T47D (cell line): Measurements from ENCODE around the gene DGAT2L6.
"Not testable (repeated sequence)": the region's sequence is repeated elsewhere in the genome, so short reads cannot be mapped to it uniquely, and the experiment has no call there.

ENCODE experiments used
- DNase-seq, 2 experiments: peaks; one replicate each; pipeline versions ENCODE4 v3.0.0 to v3.0.0-alpha.2; 2011 to 2012; ENCODE audit warnings: low read depth in 1 of 2, low spot score in 1 of 2
- JUND ChIP-seq: IDR thresholded peaks from 2 replicates; pipeline ENCODE4 v1.6.1; 2012; ENCODE audit warnings: low read depth
- in situ Hi-C: cut with HindIII; loops from 2 replicates; pipeline ENCODE4 v1.10.0; 2016; ENCODE audit warnings: low sequenced_read_pairs, low pct_unique_long_range_greater_than_20kb

Gene DGAT2L6

DNA sequence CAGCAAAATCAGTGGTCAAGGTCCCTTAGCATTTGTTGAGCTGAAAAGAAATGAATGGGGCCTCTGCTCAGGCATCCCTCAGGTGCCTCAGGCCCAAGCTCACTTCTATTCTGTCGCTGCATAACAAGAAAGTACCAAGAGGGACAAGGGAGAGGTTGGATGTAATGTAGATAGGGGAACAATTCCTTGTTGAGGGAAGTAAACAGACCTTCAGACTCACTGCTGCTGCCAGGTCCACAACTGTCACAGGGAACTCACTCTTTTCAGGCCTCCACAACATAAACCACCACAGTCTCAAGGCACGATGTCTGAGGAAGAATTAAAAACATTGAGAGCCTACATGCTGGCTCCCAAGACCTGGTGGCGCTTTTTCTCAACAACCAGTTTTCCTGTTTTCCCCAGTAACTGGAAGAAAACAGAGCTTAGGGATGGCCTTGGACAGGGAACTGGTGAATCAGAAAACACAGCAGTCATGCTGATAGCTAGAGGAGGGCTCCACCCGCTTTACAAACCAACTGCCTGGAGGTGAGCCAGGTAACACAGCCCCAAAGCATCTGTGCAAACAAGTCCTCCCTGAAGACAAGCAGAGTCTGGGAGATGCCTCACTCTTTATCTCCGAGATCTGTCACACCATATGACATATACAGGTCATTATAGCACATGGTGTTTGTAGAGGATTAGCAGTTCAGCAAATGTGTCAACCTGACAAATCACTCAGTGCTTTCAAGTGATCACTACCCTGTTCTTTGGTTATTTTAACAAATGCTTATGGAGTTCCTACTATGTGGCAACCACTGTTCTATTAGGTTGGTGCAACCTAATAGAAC, 42.9 kb downstream of the DGAT2L6 start:
- in situ Hi-C loops, result no loop called here
- DNase-seq, result peak in 1 of 2 experiments; percentile 65
- no peak for TF ChIP-seq JUND

DNA sequence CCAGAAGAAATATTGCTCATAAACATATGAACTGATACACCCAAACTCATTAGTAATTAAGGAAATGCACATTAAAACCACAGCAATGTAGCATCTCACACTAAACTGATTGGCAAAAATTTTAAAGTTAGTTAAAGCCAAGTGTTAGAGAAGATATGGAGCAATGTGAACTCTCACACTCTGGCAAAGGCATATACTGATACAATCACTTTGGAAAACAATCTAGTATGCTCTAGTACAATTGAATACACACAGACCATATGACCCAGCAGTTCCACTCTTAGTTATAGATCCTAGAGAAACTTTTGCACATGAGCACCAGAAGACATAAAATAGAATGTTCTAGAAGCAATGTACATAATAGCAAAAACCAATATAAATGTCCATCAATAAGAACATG, 48.8 kb downstream of the DGAT2L6 start:
- TF ChIP-seq JUND, result no peak
- in situ Hi-C loops, result no loop called here
- no peak for DNase-seq

- TF ChIP-seq JUND, result no peak
- in situ Hi-C loops, result no loop called here
These were observed 49.4 kb downstream of the DGAT2L6 start for GRCh38 chrX:70226687-70227086.

GRCh38 chrX:70231666-70232065, 54.4 kb downstream of the DGAT2L6 start:
- in situ Hi-C loops, result no loop called here
- no peak for DNase-seq

More at GRCh38 chrX:70226687-70227086, 49.4 kb downstream of the DGAT2L6 start:
- no peak for DNase-seq

GRCh38 chrX:70234355-70234754, 57.1 kb downstream of the DGAT2L6 start, which contains the start of gene AWAT1:
TSS of gene AWAT1 (plus strand) at chrX:70234655. CDS start at chrX:70234696, 41 bp downstream.
- DNase-seq, result no peak
- in situ Hi-C loops, result no loop called here
- TF ChIP-seq JUND, result no peak

More at GRCh38 chrX:70231666-70232065, 54.4 kb downstream of the DGAT2L6 start:
- no peak for TF ChIP-seq JUND

DNA sequence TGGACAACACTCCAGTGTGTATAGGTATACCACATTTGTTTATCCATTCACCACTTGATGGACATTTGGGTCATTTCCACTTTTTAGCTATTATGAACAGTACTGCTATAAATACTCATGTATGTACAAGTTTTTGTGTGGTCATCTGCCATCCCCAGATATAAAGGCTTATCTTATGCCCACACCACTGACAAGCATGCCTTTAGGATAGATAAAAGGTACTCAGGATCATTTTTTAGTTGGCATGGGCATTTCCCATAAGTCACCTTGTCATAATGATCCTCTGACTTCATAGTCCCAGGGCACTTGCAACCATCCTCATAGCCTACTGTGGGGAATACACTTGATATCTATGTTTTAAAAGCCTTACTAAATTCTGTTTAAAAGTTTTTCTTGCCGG, 63.5 kb downstream of the DGAT2L6 start:
- DNase-seq, result no peak
- TF ChIP-seq JUND, result no peak
- in situ Hi-C loops, result no loop called here

DNA sequence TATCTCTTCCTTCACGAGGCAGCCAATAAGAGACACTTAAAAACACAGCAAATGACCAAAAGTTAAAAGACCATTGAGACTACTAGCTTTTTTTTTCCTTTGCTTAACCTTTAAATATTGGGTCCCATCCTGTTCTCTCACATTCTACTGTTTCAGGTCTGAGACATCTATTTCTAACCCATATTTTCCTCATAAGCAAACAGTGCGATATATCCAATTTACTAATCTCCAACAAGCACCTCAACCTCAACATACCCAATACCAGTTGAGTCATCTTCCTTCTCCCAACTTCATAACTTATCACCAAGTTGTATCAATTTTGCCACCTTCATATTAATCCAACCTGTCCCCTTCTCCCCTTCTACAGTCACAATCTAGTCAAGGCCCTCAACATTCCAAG, 64.2 kb downstream of the DGAT2L6 start:
- DNase-seq, result no peak
- in situ Hi-C loops, result no loop called here
- TF ChIP-seq JUND, result no peak

GRCh38 chrX:70243601-70244000, 66.3 kb downstream of the DGAT2L6 start:
- in situ Hi-C loops, DNase-seq: not testable (repeated sequence)

- no peak for DNase-seq
- no peak for TF ChIP-seq JUND
- in situ Hi-C loops, result no loop called here
These were observed 67.6 kb downstream of the DGAT2L6 start for GRCh38 chrX:70244881-70245280.

- DNase-seq, result no peak
- TF ChIP-seq JUND, result no peak
- in situ Hi-C loops, result no loop called here
These were observed 70.0 kb downstream of the DGAT2L6 start for GRCh38 chrX:70247252-70247651.

GRCh38 chrX:70252491-70252890, 75.2 kb downstream of the DGAT2L6 start:
- in situ Hi-C loops, result no loop called here
- no peak for DNase-seq
- no peak for TF ChIP-seq JUND

GRCh38 chrX:70253377-70254062, 76.2 kb downstream of the DGAT2L6 start:
- DNase-seq, result no peak
- in situ Hi-C loops, result no loop called here
- no peak for TF ChIP-seq JUND

- in situ Hi-C loops, result no loop called here
- no peak for TF ChIP-seq JUND
These were observed 76.7 kb downstream of the DGAT2L6 start for GRCh38 chrX:70254063-70254400.

DNA sequence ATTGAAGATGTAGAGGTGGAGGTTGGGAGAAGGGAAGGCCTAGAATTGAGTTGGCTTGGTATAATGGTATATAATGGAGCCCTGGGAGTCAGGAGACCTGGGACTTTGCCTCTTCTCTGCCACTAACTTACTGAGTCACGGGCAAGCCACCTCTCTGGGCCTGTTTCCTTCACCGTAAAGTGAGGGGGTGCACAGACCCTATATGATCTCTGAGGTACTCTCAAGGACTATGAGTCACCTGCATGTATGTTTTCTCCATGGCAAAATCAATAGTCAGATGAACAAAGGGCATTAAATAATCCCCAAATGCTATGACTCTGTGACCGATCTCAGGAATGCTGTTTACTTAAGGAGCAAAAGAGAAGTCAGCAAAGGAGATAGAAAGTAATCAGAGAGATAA, 77.6 kb downstream of the DGAT2L6 start:
- in situ Hi-C loops, result no loop called here
- no peak for TF ChIP-seq JUND
- DNase-seq, result no peak

More at GRCh38 chrX:70254063-70254400, 76.7 kb downstream of the DGAT2L6 start:
- no peak for DNase-seq
